GM12874 (cell line): ENCODE data around the gene CHRNE.

Experiments used
- TF ChIP-seq, protein P1 (sequence below): IDR thresholded peaks from 2 replicates; pipeline ENCODE4 v1.5.1; 2011; ENCODE audit warnings: low read depth, mild to moderate bottlenecking, control low read depth, low read length, moderate library complexity; ENCODE audit not compliant: insufficient read depth

The CHRNE gene

DNA sequence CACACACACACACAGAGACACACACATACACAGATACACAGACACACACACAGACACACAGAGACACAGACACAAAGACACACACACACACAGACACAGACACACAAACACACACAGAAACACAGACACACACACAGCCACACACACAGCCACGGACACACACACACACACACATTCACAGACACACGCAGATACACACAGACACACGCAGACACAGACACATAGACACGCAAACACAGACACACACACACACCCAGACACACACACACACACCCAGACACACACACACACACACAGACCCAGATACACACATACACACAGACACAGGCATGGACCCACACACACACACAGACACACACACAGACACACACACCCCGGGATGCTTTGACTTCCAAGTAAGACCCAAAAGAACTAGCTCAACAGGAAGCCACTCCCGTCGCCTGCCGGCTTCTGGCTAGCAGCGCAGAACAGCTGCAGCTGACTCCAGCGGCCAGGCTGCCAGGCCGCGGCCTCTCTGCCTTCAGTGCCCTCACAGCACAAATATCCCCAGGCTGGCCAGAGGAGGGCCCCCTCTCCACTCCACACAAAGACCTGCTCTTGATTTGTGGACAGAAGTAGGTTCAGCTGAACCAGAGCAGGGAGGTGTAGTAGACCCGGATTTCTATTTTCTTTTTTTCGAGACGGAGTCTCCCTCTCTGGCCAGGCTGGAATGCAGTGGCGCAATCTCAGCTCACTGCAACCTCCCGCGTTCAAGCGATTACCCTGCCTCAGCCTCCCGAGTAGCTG, 6.0 kb upstream of the CHRNE start:
- TF ChIP-seq, protein P1, sequence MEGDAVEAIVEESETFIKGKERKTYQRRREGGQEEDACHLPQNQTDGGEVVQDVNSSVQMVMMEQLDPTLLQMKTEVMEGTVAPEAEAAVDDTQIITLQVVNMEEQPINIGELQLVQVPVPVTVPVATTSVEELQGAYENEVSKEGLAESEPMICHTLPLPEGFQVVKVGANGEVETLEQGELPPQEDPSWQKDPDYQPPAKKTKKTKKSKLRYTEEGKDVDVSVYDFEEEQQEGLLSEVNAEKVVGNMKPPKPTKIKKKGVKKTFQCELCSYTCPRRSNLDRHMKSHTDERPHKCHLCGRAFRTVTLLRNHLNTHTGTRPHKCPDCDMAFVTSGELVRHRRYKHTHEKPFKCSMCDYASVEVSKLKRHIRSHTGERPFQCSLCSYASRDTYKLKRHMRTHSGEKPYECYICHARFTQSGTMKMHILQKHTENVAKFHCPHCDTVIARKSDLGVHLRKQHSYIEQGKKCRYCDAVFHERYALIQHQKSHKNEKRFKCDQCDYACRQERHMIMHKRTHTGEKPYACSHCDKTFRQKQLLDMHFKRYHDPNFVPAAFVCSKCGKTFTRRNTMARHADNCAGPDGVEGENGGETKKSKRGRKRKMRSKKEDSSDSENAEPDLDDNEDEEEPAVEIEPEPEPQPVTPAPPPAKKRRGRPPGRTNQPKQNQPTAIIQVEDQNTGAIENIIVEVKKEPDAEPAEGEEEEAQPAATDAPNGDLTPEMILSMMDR = peak; percentile 87

DNA sequence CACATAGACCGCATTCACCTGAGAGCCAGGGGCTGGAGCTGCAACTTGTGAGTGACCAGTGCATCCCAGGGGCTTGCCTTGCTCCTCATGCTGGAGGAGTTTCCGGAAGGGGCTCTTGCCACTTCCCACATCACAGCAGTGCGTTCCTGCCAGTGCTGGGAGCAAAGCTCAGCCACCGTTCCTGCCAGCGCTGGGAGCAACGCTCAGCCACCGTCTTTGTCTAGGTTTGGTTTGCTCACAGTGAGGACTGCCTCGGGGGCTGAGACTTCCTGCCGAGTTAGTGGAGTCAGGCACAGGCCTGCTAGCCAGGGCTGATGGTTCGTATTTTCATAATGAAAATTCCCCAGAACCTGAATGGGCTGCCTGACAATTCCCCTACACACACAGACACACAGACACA, 5.4 kb upstream of the CHRNE start:
- TF ChIP-seq, protein P1 = no peak

DNA sequence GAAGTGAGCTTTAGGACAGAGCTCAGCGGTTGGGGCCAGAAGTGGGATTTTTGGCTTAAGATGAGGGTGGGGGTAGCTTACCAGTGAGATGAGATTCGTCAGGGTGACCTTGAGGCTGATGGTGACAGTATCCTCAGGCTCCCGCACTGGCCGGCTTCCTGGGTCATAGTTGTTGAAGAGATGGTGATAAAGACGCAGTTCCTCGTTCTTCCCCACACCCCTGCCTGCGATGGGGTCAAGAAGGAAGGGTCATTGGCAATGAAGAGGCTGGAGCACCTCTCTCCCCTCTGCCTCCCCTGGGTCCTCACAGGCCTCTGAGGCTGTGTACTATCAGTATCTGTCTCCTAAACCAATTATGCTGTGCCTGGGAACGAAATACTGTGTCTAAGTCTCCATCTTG, 358 bp downstream of the CHRNE start:
- TF ChIP-seq, protein P1 = no peak

DNA sequence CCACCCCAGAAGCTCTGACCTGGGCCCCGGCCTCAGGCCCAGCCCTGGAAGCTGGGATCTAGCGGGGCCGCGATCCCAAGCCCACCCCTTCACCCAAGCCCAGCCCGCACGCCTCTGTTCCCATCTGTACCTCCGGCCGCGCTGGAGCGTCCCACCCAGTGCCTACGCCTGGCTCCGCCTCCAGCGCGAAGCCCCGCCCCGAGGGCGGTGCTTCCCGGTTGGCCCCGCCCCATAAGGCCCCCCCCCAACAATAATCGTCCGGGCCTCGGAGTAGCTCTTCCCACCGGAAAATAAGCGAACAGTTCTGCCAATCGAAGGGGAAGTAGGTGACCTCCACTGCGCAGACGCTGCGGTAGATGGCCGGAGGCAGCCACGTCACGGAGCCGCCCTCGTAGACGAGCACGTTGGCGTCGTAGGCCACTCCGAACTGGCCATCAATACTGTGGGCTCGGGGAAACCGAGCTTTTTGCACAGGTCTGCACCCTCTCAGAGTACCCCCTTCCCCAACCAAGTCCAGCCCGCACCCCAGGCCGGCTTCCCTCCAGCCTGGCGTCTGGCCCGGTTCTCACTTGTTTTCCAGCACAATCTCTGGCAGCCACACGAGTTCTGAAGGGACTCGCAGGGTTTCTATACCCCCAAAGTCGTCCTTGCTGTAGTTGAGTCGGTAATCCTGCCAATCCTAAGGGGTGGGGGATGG, 1.1 kb downstream of the CHRNE start:
- TF ChIP-seq, protein P1 = no peak

DNA sequence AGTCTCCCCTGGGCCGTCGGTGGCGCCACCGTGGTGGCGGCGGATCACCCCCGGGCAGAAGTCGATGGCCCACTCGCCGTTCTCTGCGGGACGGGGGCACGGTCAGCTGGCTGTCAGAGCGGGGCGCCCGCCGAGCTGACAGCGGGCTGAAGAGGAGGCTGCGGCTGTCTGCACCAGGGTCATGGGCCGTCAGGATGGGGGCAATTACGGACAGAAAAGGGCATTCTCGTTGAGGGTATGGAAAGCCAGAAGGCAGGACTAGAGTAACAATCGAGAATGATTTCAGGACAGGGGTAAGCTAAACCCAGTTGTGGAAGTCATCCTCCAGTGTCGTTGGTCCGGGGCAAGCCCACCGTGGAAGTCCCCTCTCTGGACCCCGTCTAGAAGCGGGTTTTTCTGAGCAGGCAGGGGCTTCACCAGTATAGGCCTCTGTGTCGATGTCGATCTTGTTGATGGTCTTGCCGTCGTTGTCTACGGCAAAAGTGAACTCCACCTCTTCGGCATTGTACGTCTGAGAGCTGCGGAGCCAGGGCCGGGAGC, 1.7 kb downstream of the CHRNE start:
- TF ChIP-seq, protein P1 = no peak

DNA sequence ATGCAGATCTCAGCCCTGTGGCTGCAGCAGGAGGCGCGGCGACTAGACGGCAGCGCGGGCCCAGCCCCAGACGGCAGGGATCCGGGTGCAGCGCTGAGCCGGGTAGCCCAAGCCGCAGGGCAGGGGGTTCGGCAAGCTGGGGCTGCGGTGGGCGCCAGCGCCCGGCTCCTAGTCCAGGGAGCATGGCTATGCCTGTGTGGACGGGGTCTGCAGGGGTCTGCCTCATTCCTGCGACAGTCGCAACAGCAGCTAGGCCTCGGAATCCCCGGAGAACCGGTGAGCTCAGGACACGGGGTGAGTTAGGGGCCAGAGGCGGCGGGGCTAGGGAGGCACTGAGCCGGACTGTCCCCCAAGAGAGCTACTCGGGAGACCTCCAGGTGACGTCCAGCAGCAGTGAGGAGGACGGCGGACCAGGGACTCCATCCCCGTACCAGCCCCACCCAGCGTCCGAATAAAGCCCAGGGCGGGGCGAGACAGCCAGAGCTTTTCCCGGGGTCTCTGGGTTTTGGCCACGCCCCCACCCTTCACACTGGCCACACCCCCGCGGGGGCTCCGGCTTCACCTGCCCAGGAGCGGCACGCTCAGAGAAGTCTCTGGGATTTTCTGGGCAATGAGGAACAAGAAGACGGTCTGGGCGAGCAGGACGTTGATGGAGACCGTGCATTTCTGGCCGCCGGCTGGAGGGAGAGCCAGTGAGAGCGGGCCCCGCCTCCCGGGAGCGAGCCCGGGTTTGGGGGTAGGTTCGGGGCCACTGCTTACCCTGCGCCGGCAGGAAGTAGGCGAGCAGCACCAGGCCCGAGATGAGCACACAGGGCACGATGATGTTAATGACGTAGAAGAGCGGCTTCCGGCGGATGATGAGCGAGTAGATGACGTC, 2.4 kb downstream of the CHRNE start:
- TF ChIP-seq, protein P1 = no peak
